Measurements from ENCODE around the gene MON1A. TPM values are rescaled to one million over a fixed set of nuclear protein-coding genes. Genes with fewer than 3 reads are reported as not detected.

MON1A gene
- total and polyA plus RNA-seq, 7 donors: 13.7 to 37.8 (median 15.9) TPM

GRCh38 chr3:49898991-49899390, 30.6 kb downstream of the MON1A start:
- H3K36me3 ChIP-seq (ENCODE audit: insufficient read depth in 1 of 2, low read depth in 1 of 2): no peaks in the 10 kb centered on the region
- intact Hi-C loops (cut with DNase I): no loop called here
- no peak for DNase-seq
- ATAC-seq: no peak
- no peaks in the 10 kb centered on the region for H3K27me3 ChIP-seq (ENCODE audit: insufficient read depth in 3 of 3, low read length in 2 of 3)
- H3K27ac ChIP-seq: no peak overlapping the region
- H3K4me1 ChIP-seq: peaks cover 5% of the 10 kb centered on the region
- no peaks in the 10 kb centered on the region for H3K9me3 ChIP-seq
- 79 to 84% (median 82%) methylated on average over 6 of the region's 6 CpGs for WGBS, 3 donors
- TF ChIP-seq CTCF (IDR thresholded peaks at IDR 0.05): no peak
- H3K4me3 ChIP-seq: no peak overlapping the region

GRCh38 chr3:49896345-49896744, 33.3 kb downstream of the MON1A start:
- ATAC-seq (no peak), DNase-seq (no peak)
- 49 to 63% (median 57%) methylated on average over 5 of the region's 5 CpGs for WGBS, 3 donors
- Histone ChIP-seq H3K27ac (no peak overlapping the region), H3K4me1 (peaks cover 5% of the 10 kb centered on the region), H3K36me3 (ENCODE audit: insufficient read depth in 1 of 2, low read depth in 1 of 2) (no peaks in the 10 kb centered on the region), H3K27me3 (ENCODE audit: insufficient read depth in 3 of 3, low read length in 2 of 3) (no peaks in the 10 kb centered on the region), H3K4me3 (no peak overlapping the region), H3K9me3 (no peaks in the 10 kb centered on the region)
- intact Hi-C loops (cut with DNase I): no loop called here
- TF ChIP-seq CTCF (IDR thresholded peaks at IDR 0.05): no peak

GRCh38 chr3:49895791-49896190, 33.8 kb downstream of the MON1A start:
- Histone ChIP-seq H3K4me3 (no peak overlapping the region), H3K36me3 (ENCODE audit: insufficient read depth in 1 of 2, low read depth in 1 of 2) (no peaks in the 10 kb centered on the region), H3K9me3 (no peaks in the 10 kb centered on the region), H3K4me1 (peaks cover 4% of the 10 kb centered on the region), H3K27ac (no peak overlapping the region), H3K27me3 (ENCODE audit: insufficient read depth in 3 of 3, low read length in 2 of 3) (no peaks in the 10 kb centered on the region)
- no peak for TF ChIP-seq CTCF (IDR thresholded peaks at IDR 0.05)
- DNase-seq (no peak), ATAC-seq (no peak)
- 97 to 100% (median 98%) methylated on average over 9 of the region's 9 CpGs for WGBS, 3 donors
- intact Hi-C loops (cut with DNase I): no loop called here

- no peaks in the 10 kb centered on the region for H3K4me1 ChIP-seq
- H3K4me3 ChIP-seq: no peak overlapping the region
- ATAC-seq (no peak), DNase-seq (no peak)
- TF ChIP-seq CTCF (IDR thresholded peaks at IDR 0.05): no peak
- H3K9me3 ChIP-seq: no peaks in the 10 kb centered on the region
- no peak overlapping the region for H3K27ac ChIP-seq
- no peaks in the 10 kb centered on the region for H3K36me3 ChIP-seq (ENCODE audit: insufficient read depth in 1 of 2, low read depth in 1 of 2)
- intact Hi-C loops (cut with DNase I): no loop called here
- H3K27me3 ChIP-seq (ENCODE audit: insufficient read depth in 3 of 3, low read length in 2 of 3): no peaks in the 10 kb centered on the region
- 56 to 61% (median 57%) methylated on average over 10 of the region's 10 CpGs for WGBS, 3 donors
Measured at GRCh38 chr3:49889296-49889695, 40.3 kb downstream of the MON1A start.

GRCh38 chr3:49886922-49887265, 42.7 kb downstream of the MON1A start:
- intact Hi-C loops (cut with DNase I): no loop called here
- peaks cover 6% of the 10 kb centered on the region for H3K4me1 ChIP-seq
- no peaks in the 10 kb centered on the region for H3K36me3 ChIP-seq (ENCODE audit: insufficient read depth in 1 of 2, low read depth in 1 of 2)
- DNase-seq (no peak), ATAC-seq (no peak)
- no peak for TF ChIP-seq CTCF (IDR thresholded peaks at IDR 0.05)
- H3K4me3 ChIP-seq: no peak overlapping the region
- H3K27me3 ChIP-seq (ENCODE audit: insufficient read depth in 3 of 3, low read length in 2 of 3): no peaks in the 10 kb centered on the region
- no peaks in the 10 kb centered on the region for H3K9me3 ChIP-seq
- no peak overlapping the region for H3K27ac ChIP-seq
